HG02623 (cell line): ENCODE results near the gene GNAT3.

Experiments
- ATAC-seq: cut with Tn5 transposase; IDR thresholded peaks from one replicate; pipeline ENCODE4 v1.9.1; 2021; ENCODE audit warnings: moderate library complexity; ENCODE audit not compliant: unreplicated experiment

The GNAT3 gene

DNA sequence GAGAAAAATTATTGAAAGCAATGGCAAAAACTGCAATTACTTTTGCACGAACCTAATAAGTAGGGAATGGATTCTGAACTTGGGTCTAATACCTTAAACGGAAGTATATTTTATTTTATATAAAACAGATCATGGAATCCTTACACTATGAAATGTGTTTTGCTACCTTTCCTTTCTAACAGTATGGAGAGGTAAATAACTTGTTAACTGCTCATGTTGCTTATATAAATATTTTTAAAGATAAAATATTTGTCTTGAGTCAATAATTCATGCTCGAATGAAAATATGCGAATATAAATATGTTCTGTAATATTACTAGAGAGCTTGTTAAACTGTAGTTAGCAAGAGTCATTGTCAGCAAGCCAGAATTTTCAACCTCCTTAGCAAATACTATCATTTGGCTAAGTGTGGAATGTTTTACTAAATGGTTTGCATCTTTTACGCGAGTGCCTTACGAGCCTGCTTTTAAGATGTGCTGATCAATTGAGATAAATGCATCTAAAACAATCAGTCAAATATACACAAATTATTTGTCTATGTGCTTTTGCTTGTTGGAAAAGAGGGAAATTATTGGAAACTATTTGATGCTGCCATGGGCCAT, 5.9 kb downstream of the GNAT3 start:
- no peak for ATAC-seq

DNA sequence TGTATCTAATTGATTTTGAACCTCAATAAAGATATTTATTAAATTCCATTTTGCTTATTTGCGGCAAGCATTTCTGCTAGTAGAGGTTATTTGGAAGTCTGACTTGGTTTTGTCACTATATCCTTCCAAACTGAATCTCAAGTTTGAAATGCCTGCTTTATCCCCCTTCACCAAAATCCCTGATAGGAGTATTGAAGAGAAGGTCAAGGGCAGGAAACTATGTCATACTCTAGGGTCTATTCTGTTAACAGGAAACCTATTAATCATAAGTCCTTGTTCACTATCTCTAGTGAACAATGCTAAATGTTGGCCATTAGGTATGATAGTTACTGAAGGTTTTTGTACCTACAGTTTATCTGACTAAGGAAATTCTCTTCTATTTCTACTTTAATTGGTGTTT, 11.5 kb downstream of the GNAT3 start:
- no peak for ATAC-seq

DNA sequence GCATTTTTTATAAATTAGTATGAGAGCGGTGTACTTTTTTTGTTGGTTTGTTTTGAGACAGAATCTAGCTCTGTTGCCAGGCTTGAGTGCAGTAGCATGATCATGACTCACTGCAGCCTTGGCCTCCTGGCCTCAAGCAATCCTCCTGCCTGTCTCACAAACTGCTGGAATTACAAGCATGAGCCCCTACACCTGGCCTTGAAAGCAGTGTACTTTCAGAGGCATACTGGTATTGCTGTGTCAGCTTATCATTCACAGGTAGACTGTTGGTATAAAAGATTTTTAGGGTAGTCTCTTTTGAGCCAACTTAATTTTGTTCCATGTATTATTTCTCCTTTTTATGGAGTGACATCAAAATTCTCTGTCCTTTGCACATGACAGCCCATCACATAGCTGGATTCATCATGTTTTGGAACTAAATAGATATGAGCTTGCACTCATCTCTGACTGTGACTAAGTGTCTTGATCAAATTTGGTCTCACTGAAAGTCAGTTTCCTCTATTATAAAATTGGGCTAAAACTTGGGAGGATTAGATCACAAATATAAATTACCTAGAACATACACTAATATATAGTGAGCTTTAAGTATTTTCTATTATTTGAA, 12.4 kb downstream of the GNAT3 start:
- ATAC-seq: no peak

DNA sequence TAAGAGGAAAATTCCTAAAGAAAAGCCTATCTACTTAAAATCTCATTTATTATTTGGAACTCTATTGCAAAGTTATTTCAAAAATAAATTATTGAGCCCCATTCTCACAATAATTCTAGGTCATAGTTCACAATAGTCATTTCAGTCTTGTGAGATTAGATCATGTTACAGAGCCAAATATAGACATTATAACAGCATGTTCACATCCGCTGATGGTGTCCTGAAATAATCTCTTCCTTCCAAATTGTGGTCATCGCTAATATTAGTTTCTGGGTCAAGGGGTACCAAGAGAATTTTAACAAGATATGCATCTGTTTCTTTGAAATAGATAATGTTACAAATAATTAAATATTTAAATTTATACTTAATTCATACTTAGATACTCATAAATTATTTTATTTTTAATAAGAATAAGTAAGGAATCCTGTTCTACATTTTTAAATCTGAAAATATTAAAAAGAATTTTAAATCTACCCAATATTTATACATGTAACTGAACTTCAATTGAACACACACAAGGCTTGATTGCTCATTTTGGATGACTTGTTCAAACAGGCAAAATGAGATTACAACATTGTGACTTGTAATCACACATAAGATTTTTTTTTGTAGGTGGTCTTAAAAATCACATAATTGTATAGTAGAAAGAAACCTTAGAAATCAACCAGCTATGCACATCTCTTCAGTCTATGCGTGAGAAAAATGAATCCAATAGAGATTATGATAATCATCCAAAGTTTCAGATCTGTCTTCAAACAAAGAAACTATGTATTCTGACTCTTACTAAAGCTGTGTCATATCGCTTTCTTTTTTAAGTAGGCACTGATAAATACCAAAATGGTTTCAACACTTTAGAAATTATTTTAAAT, 13.1 kb downstream of the GNAT3 start:
- no peak for ATAC-seq

DNA sequence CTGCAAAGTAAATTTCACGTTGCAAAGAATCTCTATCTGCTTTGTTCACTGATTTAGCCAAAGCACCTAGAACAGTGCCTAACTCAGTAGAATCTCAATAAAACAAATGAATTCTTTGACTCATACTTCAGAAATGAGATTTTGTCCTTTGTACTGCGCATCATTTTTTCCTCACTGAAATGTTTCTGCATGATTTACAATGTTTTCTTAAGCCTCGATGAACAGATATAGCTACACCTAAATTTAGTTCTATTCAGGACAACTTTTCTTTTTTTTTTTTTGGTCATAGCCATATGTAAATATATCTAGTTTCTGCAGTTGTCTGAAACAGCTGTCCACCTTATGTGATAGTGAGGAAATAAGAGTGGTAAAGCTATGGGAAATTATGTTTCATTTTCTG, 15.3 kb downstream of the GNAT3 start:
- no peak for ATAC-seq

DNA sequence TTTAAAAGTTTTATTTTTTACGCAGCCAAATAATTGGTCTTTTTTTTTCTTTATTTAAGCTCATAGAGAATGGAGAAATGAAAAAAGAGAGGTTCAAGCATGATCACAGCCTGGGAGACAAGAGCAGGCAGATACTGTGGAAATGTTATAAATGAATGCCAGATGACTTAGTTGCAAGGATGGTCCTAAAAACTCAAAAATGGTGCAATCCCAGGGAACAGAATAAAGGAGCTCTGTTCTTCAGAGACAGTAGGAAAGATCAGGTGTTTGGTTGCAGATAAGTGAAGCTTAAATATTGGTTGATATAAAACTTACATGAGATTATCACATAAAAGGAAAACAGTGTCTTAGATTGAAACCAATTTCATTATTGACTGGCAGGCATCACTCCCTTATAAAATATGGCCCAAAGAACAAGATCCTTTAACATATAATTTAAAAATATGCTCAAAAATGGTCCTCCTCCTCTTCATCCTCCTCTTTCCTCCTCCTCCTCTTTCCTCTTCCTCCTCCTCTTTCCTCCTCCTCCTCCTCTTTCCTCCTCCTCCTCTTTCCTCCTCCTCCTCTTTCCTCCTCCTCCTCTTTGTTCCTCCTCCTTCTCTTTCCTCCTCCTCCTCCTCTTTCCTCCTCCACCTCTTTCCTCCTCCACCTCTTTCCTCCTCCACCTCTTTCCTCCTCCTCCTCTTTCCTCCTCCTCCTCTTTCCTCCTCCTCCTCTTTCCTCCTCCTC, 18.6 kb downstream of the GNAT3 start:
- ATAC-seq: no peak

DNA sequence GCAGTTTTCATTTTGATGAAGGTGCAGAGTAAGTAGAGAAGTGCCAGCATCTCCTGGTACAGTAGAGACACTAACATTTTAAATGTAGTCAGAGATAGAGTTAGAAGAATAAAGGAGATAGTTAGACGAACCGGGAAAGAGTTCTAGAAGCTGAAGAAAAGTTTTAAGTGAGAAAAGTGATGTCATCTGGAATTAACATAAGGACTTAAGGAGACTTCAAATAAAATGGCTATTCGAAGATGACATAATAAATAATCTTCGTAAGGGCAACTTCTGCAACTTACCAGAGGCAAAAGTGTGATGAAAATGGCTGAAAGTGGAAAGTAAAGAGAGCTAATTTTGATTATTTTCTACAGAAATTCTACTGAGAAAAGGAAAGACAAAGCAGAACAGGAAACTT, 20.4 kb downstream of the GNAT3 start:
- no peak for ATAC-seq

DNA sequence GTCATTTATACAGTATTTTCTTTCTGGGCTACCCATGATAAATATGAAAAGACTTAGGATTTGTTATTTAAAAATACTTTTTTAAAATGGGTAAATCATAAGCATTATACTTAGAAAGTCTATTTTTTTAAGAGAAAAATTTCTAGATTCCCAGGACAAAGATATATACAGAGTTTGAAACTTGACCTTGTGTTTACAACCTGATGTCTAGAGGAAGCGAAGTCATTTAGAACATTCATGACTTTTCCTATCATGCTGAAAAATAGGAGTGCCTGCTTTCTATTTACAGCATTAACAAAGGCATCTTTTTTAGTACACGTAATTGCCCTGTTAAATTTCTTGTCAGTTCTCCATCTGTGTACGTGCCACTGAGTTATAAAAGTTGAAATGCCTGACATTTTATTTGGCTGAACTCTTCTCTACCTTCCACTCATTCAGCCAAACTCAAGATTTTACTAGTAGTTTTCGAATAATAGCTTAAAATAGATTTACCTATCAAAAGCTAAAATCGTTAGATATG, 23.0 kb downstream of the GNAT3 start:
- no peak for ATAC-seq

DNA sequence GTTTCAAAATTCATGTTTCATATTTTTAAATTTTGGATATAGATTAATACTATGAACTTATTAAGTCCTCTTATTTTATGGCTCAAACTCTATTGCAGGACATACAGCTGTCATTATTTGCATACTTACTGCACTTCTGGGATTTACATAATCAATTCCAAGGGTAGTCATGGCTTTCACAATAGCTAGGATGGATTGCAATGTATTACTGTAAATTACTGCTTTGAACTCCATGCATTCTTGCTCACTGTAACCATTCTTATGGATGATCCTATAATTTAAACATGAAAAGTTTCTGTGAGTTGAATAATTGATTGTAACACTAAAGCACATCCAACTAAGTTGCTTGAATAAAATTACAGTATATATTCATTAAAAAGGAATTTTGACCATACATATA, 23.5 kb downstream of the GNAT3 start:
- ATAC-seq: no peak

DNA sequence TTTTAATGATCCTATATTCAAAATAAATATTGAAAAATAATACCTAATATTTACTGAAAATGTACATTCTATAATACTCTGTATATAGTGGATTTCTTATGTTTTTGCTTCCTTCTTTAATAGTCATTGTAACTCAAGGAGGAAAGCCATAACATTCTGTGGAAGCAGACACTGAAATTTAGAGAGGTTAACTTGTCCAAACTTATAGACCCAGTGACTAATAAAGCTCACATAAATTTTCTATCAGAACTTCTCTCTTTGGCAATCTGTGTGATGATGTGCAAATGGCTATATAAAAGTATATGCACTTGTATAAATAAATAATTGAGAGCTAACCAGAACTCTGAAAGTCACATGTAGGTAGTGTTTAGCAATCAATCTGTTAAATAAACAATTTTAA, 26.1 kb downstream of the GNAT3 start:
- no peak for ATAC-seq

DNA sequence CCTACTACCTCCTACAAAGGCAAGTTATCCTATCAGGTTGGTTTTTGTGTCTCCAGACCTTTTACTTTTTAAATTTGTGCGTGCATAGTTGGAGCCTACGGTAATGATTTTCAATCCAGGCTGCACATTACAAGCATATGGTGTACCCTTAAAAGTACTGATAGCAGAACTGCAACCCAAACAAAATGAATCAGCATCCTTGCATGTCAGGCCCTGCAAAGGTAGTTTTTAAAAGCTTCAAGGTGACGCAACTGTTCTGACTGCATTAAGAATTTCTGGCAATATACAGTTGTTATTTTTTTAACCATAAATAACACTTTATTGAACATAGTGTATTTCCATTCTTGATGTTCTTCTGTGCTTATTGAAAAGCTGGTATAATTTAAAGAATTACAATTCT, 28.9 kb downstream of the GNAT3 start:
- no peak for ATAC-seq

DNA sequence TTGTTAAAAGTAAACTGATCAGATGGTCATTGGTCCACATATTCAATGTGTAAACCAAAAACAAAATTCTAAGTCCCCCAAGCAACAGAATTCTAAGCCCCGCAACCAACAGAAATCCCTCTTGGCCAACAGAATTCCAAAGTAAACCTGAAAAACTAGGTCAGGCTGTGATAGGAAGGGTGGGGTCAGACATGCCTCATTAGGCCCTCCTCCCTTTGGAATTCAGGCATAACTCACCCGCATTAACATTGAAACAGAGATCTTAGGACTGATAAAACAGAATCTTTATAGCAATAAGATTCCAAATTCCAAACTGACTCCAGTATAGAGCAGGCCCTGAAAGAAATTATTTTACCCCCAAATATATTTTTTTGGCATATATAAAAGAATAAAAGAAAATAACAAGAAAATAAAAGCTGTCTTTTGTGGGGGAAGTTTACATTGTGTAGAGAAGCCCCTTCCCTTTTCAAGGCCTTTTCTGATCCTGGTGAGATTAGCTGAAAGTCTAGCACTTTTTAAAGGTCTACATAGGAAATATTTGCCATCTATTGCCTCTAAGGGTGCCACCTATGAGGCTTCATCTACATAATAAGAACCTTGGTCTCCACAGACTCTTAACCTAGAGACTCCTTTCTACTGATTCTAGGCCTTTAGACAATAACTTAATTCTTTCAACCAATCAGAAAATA, 30.5 kb downstream of the GNAT3 start:
- ATAC-seq: no peak

DNA sequence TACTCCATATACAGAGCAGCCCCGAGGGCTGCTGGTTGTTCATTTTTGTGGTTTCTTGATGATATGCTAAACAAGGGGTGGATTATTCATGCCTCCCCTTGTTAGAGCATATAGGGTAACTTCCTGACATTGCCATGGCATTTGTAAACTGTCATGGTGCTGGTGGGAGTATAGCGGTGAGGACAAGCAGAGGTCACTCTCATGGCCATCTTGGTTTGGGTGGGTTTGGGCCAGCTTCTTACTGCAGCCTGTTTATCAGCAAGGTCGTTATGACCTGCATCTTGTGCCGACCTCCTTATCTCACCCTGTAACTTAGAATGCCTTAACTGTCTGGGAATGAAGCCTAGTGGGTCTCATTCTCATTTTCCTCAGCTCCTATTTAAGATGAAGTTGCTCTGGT, 31.3 kb downstream of the GNAT3 start:
- no peak for ATAC-seq

DNA sequence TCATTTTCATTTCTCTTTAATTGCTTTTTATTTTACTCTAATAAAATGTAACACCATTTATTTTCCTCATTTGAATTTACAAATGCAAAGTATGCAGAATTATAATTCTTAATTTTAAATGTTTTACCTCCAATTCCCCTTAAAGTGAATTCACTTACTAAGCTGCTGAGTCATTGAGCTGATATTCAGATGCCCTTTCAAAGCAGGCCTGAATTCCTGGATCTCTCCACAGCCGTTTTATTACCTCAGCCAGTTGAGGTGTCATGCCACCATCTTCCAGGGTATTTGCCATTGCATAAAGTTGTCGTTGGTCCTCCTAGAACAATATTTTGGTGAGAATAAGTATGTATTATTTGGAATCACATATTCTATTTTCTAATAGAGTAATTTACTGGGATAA, 33.2 kb downstream of the GNAT3 start:
- no peak for ATAC-seq

DNA sequence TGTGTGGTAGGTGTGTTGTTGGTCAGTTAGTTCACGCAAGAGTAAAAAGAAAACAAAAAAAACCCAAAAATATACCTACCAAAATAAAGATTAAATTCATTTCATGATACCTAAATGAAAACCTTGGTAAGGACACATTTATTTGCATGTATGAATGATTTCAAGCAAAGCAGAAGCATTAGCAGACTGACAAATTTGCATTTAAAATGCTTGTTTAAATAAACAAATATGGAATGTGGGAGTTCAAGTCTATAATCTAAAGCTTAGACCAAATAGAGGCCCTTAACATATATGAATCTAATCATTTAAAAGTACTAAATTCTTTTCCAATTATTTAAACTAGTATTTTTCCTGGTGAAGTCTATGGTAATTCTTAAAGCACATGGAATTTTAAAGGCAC, 35.8 kb downstream of the GNAT3 start:
- ATAC-seq: no peak

DNA sequence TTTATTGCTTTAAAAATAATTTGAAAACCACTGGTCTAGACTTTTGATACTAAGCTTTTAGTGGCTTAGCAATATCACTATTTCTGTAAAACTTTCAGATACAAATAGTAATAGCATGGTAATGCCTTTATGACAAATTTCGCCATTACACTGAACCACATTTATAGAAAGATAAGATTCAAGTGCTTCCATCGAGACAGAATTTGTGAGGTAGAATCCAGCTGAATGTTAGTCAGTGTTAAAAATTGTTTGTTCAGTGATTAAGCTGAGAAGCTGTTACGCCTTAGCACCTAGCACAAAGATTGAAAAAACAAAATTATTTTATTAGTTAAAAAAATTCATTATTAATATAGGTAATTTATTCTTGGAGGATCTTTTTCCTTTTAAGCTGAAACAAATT, 36.5 kb downstream of the GNAT3 start:
- ATAC-seq: no peak

DNA sequence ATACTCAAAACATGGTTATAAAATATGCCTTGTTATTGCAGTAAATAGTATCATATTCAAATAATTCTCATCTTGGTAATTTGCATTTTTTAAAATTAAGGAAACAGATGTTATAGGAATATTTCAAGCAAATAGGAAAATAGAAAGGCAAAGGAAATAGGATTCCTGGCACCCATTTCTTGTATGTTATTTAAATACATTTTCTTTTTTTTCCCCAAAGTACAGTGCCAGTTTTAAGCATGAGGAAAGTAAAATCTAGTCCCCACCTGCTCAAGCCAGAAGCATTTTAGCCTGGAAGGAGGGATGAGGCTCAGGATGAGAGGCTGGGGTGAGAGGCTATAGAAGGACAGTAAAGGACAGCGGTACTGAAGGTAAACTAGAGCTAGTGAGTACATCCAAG, 38.1 kb downstream of the GNAT3 start:
- no peak for ATAC-seq

DNA sequence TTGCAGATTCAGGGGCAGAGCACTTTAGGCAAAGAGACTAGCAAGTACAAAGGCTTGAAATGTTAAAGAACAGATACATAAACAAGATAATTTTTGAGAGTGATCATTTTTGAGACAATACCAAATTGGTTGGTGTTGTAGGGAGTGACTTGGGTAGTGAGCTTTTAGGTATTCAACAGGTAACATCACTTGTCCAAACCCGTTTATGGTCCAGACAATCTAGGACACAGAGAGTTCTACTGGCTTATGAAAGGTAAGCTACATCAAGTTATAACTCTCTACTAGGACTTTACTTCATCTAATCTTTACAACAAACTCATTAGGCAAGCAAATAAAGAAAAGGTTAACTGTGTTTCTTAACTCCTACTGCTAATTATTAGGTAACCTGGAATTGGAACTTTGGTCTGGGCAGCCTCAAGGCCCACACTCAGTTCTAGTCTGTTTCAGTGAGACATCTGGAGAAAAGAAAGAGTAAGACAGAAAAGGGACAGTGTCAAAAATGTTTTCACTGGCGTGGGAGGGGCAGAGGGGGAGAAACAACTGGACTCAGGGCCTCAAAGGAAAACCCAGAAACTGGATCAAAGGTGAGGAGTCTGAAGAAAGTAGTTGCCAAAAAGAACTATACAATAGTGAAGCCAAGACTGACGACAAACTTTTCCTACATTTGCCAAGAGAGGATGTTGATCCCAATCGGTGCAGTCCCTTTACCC, 39.2 kb downstream of the GNAT3 start:
- ATAC-seq: no peak

DNA sequence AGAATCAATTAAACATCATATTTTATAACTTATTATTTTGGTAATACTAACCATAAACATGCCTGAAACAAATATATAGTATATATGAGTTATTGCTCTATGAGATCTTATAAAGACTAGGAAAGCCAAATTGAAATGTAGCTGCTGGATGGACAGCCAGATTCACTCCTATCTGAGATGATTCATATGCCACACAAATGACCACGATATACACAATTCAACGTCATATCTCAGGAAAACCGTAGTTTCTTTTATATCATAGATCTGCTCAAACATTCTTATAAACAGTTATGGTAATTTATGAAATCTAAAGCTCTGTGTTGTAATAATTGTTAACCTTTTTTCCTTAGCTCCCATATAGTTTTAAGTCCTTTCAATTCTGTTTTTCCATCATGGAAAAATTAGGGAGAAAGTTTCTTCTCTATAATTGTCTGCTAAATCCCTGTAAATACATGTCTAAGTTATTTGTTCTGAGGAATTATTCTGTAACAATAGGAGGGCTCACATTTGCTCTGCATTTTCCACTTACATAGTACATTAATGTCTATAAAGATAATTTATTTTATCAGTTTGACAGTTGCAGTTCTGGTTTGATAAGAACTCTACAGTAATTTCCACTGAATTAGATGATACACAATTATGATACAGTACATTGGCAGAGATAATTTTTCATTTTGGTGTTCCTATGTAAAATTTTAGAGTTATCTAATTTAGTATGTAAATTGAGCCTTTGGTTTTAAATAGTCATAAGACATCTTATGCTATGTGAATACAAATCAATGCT, 42.7 kb downstream of the GNAT3 start:
- no peak for ATAC-seq
